Endothelial cell of umbilical vein (primary cell): Measurements from ENCODE around the gene CLNK. TPM values are rescaled to one million over a fixed set of nuclear protein-coding genes. Genes with fewer than 3 reads are reported as not detected.

Experiments
- BruUV-seq: library from RNA; stranded (reverse); fragments of 400-500 nt; replicated peaks from 2 replicates; lab custom pipeline; 2021; lab: Mats Ljungman, UMichigan
- CTCF ChIA-PET: fragments of 300-600, 350-600 bp; sonication (Branson Sonifier 250); formaldehyde crosslinking; loops from one replicate; lab custom pipeline; 2021; ENCODE audit warnings: antibody characterized with exemption, inconsistent platforms; lab: Charles Lee
- POLR2A ChIA-PET: fragments of 300-600, 350-600 bp; sonication (Branson Sonifier 250); formaldehyde crosslinking; loops from one replicate; lab custom pipeline; 2021; ENCODE audit warnings: antibody characterized with exemption, inconsistent platforms; lab: Charles Lee
- DNase-seq: peaks from one replicate; pipeline ENCODE4 v3.0.0-alpha.2; 2011; ENCODE audit warnings: low read depth, low spot score
- FAIRE-seq: peaks from 2 replicates; lab custom pipeline; 2011; peaks lifted over from hg19 to GRCh38; lab: Jason Lieb, UNC
- H2AFZ ChIP-seq: 2 replicates; pipeline ENCODE4 v1.6.0; 2012; ENCODE audit warnings: low read depth, low read length, control low read depth, inconsistent platforms
- H3K27ac ChIP-seq: 2 replicates; pipeline ENCODE4 v1.5.1; 2011; ENCODE audit warnings: low read depth, mild to moderate bottlenecking, control low read depth, low read length, moderate library complexity; ENCODE audit not compliant: insufficient read depth
- H3K27me3 ChIP-seq, 2 experiments: 2 replicates each; pipeline versions ENCODE4 v1.6.0 to v1.6.1; 2011; ENCODE audit warnings: low read length in 2 of 2, mixed read lengths in 1 of 2; ENCODE audit not compliant: control insufficient read depth in 2 of 2, insufficient read depth in 2 of 2
- H3K36me3 ChIP-seq, 2 experiments: 2 replicates in 1 of 2; 3 replicates in 1 of 2; pipeline ENCODE4 v1.5.1; 2011; ENCODE audit warnings: low read length in 2 of 2, mild to moderate bottlenecking in 1 of 2, moderate library complexity in 1 of 2; ENCODE audit not compliant: control insufficient read depth in 2 of 2, insufficient read depth in 2 of 2; ENCODE audit errors: extremely low read depth in 1 of 2
- H3K4me1 ChIP-seq: 3 replicates; pipeline ENCODE4 v1.5.1; 2011; ENCODE audit warnings: mild to moderate bottlenecking, low read length; ENCODE audit not compliant: control insufficient read depth, insufficient read depth; ENCODE audit errors: extremely low read depth
- H3K4me2 ChIP-seq: 2 replicates; pipeline ENCODE4 v1.6.1; 2011; ENCODE audit warnings: low read length, control low read depth, mixed read lengths; ENCODE audit not compliant: insufficient read depth
- H3K4me3 ChIP-seq, 3 experiments: fragments of 200-600 bp in 1 of 3; sonication (generic), shearing (Covaris generic) in 1 of 3; replicated peaks in 1 of 3; 2 replicates each; pipeline ENCODE4 v1.5.1; 2011 to 2016; ENCODE audit warnings: control low read depth in 3 of 3, low read length in 3 of 3, mild to moderate bottlenecking in 2 of 3, inconsistent platforms in 1 of 3, low read depth in 1 of 3, moderate library complexity in 1 of 3; ENCODE audit not compliant: insufficient read depth in 1 of 3
- H3K79me2 ChIP-seq: 2 replicates; pipeline ENCODE4 v1.6.0; 2012; ENCODE audit warnings: low read length, inconsistent platforms; ENCODE audit not compliant: control insufficient read depth, insufficient read depth
- H3K9ac ChIP-seq: replicated peaks from 2 replicates; pipeline ENCODE3; 2011; ENCODE audit warnings: low read length, control low read depth; ENCODE audit not compliant: insufficient read depth; ENCODE audit errors: extremely low read depth
- H3K9me1 ChIP-seq: replicated peaks from 3 replicates; pipeline ENCODE4 v1.6.0; 2011; ENCODE audit warnings: mild to moderate bottlenecking, low read length; ENCODE audit not compliant: control insufficient read depth, insufficient read depth; ENCODE audit errors: extremely low read depth
- H3K9me3 ChIP-seq: replicated peaks from 2 replicates; pipeline ENCODE4 v1.5.1; 2012; ENCODE audit warnings: low read length, inconsistent platforms; ENCODE audit not compliant: control insufficient read depth, insufficient read depth
- H4K20me1 ChIP-seq: replicated peaks from 2 replicates; pipeline ENCODE3; 2011; ENCODE audit warnings: mild to moderate bottlenecking, low read length; ENCODE audit not compliant: control insufficient read depth, insufficient read depth; ENCODE audit errors: extremely low read depth
- EZH2 ChIP-seq: IDR thresholded peaks from 2 replicates; pipeline ENCODE4 v1.6.1; 2012; ENCODE audit warnings: borderline replicate concordance, low read depth, mild to moderate bottlenecking, moderate library complexity, low read length, inconsistent platforms; ENCODE audit not compliant: severe bottlenecking
- FOS ChIP-seq: IDR thresholded peaks from 2 replicates; pipeline ENCODE4 v1.6.1; 2011; ENCODE audit warnings: mild to moderate bottlenecking, low read length, moderate library complexity, borderline replicate concordance; ENCODE audit not compliant: insufficient read depth
- GATA2 ChIP-seq: IDR thresholded peaks from 2 replicates; pipeline ENCODE4 v1.7.0; 2011; ENCODE audit warnings: low read depth, mild to moderate bottlenecking, moderate library complexity, mixed read lengths, low read length; ENCODE audit not compliant: insufficient read length, insufficient read depth
- MYC ChIP-seq: IDR thresholded peaks from one replicate; pipeline ENCODE4 v1.6.1; 2011; ENCODE audit warnings: mild to moderate bottlenecking, low read depth, low read length
- POLR2A ChIP-seq: IDR thresholded peaks from 2 replicates; pipeline ENCODE4 v1.6.1; 2012; ENCODE audit warnings: low read depth, mild to moderate bottlenecking, control low read depth, low read length
- POLR2AphosphoS5 ChIP-seq: IDR thresholded peaks from 2 replicates; pipeline ENCODE4 v1.6.1; 2012; ENCODE audit warnings: low read depth, mild to moderate bottlenecking, control low read depth, low read length, moderate library complexity; ENCODE audit not compliant: insufficient read depth
- dilution Hi-C: fragments of 300-500 bp; cut with MboI; formaldehyde crosslinking; loops from one replicate; pipeline ENCODE4 v1.15.0; 2019; ENCODE audit warnings: low sequenced_read_pairs; ENCODE audit not compliant: extremely low pct_ligation_motif_present
- intact Hi-C: fragments of 100-400 bp; cut with micrococcal nuclease; formaldehyde crosslinking; loops from one replicate; pipeline ENCODE4 v1.10.0; 2022
- polyA plus RNA-seq, 4 experiments: library from polyadenylated mRNA; depleted of rRNA in 3 of 4; stranded (reverse) in 3 of 4; unstranded in 1 of 4; fragments of >200 nt; gene quantifications; 2 replicates each; pipeline versions ENCODE4 v1.2.1 to v1.2.3, GENCODE V29; 2011 to 2012; ENCODE audit warnings: missing spikeins in 1 of 4
- total RNA-seq: library from RNA; stranded (reverse); gene quantifications from 2 replicates; pipeline ENCODE4 v1.2.3, GENCODE V29; 2021
- TF ChIP-seq, protein P1 (sequence below), 2 donors: IDR thresholded peaks; 1 replicate in 1 of 2; 2 replicates in 1 of 2; pipeline ENCODE4 v1.5.1; 2011; ENCODE audit warnings: low read length in 2 of 2, mild to moderate bottlenecking in 2 of 2, moderate library complexity in 2 of 2, control low read depth in 1 of 2, inconsistent platforms in 1 of 2, low read depth in 1 of 2; ENCODE audit not compliant: insufficient read depth in 1 of 2; ENCODE audit errors: extremely low read depth in 1 of 2

Gene CLNK
- total and polyA plus RNA-seq, 2 donors (not counting 3 experiments of a cell fraction or from before 2014, with no cell fraction given), result not detected

DNA sequence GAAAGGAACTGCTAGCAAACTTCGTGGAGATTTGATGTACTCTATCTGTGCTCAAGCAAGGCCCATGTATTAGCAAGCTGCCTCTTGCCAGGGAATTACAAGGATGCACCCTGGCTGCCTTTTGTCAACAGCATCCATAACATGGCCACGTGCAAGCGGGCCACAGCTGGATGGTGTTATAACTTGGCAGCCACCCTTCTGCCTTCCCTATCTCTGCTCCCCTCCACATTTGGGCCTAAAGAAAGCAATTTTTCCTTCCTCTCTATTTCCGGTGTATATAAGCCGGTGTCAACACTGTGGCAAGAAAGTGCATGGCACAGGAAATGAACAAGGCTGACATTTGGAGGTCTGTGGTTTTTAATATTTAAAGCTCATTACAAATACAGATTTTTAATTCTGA, 94.8 kb downstream of the CLNK start:
- POLR2A ChIA-PET, result no interaction called here
- CTCF ChIA-PET, result interaction anchor here (0.9 to 2.9 kb wide), 5 partner anchors 8 to 834 kb away, joined by 3 to 6 read pairs (median 4); no protein-coding TSS in a partner anchor
- intact Hi-C loops (loop anchor here (10.0 kb wide), 2 partner anchors 1215 to 1365 kb away; no protein-coding TSS in a partner anchor), dilution Hi-C loops (no loop called here)
- Histone ChIP-seq H3K4me2 (no peak overlapping the region), H3K9ac (no peak overlapping the region), H3K9me1 (no peaks in the 10 kb centered on the region), H3K36me3 (no peaks in the 10 kb centered on the region), H3K4me1 (peaks cover 3% of the 10 kb centered on the region), H3K4me3 (no peak overlapping the region), H3K79me2 (no peaks in the 10 kb centered on the region), H3K27ac (no peak overlapping the region), H4K20me1 (no peaks in the 10 kb centered on the region), H3K27me3 (peaks cover 6 to 7% of the 10 kb centered on the region in 2 experiments), H3K9me3 (no peaks in the 10 kb centered on the region), H2AFZ (no peak overlapping the region)
- DNase-seq (no peak), FAIRE-seq (peak; percentile 44)
- TF ChIP-seq MYC (peak; percentile 29), GATA2 (peak; percentile 74), FOS (no peak), POLR2AphosphoS5 (peak; percentile 62), POLR2A (no peak), EZH2 (no peak)
- TF ChIP-seq, protein P1, sequence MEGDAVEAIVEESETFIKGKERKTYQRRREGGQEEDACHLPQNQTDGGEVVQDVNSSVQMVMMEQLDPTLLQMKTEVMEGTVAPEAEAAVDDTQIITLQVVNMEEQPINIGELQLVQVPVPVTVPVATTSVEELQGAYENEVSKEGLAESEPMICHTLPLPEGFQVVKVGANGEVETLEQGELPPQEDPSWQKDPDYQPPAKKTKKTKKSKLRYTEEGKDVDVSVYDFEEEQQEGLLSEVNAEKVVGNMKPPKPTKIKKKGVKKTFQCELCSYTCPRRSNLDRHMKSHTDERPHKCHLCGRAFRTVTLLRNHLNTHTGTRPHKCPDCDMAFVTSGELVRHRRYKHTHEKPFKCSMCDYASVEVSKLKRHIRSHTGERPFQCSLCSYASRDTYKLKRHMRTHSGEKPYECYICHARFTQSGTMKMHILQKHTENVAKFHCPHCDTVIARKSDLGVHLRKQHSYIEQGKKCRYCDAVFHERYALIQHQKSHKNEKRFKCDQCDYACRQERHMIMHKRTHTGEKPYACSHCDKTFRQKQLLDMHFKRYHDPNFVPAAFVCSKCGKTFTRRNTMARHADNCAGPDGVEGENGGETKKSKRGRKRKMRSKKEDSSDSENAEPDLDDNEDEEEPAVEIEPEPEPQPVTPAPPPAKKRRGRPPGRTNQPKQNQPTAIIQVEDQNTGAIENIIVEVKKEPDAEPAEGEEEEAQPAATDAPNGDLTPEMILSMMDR (IDR thresholded peaks at IDR 0.05; ENCODE audit: extremely low read depth in 1 of 2, insufficient read depth in 1 of 2, low read depth in 1 of 2, low read length in 2 of 2), result no peak
- no TSS peak for BruUV-seq
